GM12875 (cell line): Measurements from ENCODE around the gene TYMP.

Experiments used
- H3K4me3 ChIP-seq: one replicate; pipeline ENCODE4 v1.5.1; 2011; ENCODE audit warnings: low read depth, low read length, control low read depth
- CTCF ChIP-seq: IDR thresholded peaks from 2 replicates; pipeline ENCODE4 v1.5.1; 2011; ENCODE audit warnings: low read depth, mild to moderate bottlenecking, control low read depth, inconsistent platforms, low read length, moderate library complexity, borderline replicate concordance; ENCODE audit not compliant: insufficient read depth

Gene TYMP

GRCh38 chr22:50569896-50570535 lies 40.2 kb upstream of the TYMP start:
- no peak overlapping the region for H3K4me3 ChIP-seq
- no peak for TF ChIP-seq CTCF

- no peak for TF ChIP-seq CTCF
- no peak overlapping the region for H3K4me3 ChIP-seq
Observed at GRCh38 chr22:50569041-50569459, 39.2 kb upstream of the TYMP start.

GRCh38 chr22:50568626-50569025 lies 38.8 kb upstream of the TYMP start:
- H3K4me3 ChIP-seq, result no peak overlapping the region

GRCh38 chr22:50567721-50568252 lies 38.0 kb upstream of the TYMP start:
- TF ChIP-seq CTCF, result no peak
- no peak overlapping the region for H3K4me3 ChIP-seq

More at GRCh38 chr22:50568626-50569025, 38.8 kb upstream of the TYMP start:
- TF ChIP-seq CTCF, result no peak

- H3K4me3 ChIP-seq, result no peak overlapping the region
- TF ChIP-seq CTCF, result no peak
Observed at GRCh38 chr22:50564289-50564688, 34.5 kb upstream of the TYMP start.

- no peak for TF ChIP-seq CTCF
- H3K4me3 ChIP-seq, result peak overlapping the region; percentile 63
Observed at GRCh38 chr22:50563413-50564160, 33.8 kb upstream of the TYMP start.
